ENCODE measurements around the gene BCKDHA. TPM values are rescaled to one million over a fixed set of nuclear protein-coding genes. Genes with fewer than 3 reads are reported as not detected.
"Not testable (repeated sequence)": the region's sequence is repeated elsewhere in the genome, so short reads cannot be mapped to it uniquely, and the experiment has no call there.

BCKDHA gene
- total RNA-seq, 8 experiments from 2014 or later, result 17.8 to 46.4 (median 35.4) TPM

- ATAC-seq (replicated peaks in 6 of 8), result peak in 6 of 8 experiments; percentile 16 to 85 (median 74)
- Histone ChIP-seq H3K4me1 (replicated peaks in 1 of 2) (no peaks in the 10 kb centered on the region), H3K27ac (no peak overlapping the region), H3K4me3 (no peak overlapping the region)
- WGBS, 10 experiments, result 10 to 87% (median 39%) methylated on average over 2 to 12 of the region's 12 CpGs; no CpG with 5 or more reads in 4 of the 10 experiments
- in situ Hi-C loops (cut with MboI; ENCODE audit: low pct_unique_long_range_greater_than_20kb in 2 of 9, low sequenced_read_pairs in 9 of 9, unreplicated experiment in 9 of 9), result no loop called here
These were observed 23.6 kb upstream of the BCKDHA start for GRCh38 chr19:41373993-41374392.

- 0 to 8% (median 0%) methylated on average over 1 to 18 of the region's 47 CpGs; no CpG with 5 or more reads in 3 of the 10 experiments for WGBS, 10 experiments
- ATAC-seq (replicated peaks in 6 of 8), result peak; percentile 12 to 89 (median 76)
- in situ Hi-C loops (cut with MboI; ENCODE audit: low pct_unique_long_range_greater_than_20kb in 2 of 9, low sequenced_read_pairs in 9 of 9, unreplicated experiment in 9 of 9), result no loop called here
- peak within 1 kb of the TSS in 1 of 2 donors; percentile 66 for H3K27ac ChIP-seq
- H3K4me3 ChIP-seq, result peak within 1 kb of the TSS; percentile 29 to 56 (median 40)
- H3K4me1 ChIP-seq (replicated peaks in 1 of 2), result no peaks in the 10 kb centered on the region
These were observed 21.2 kb upstream of the BCKDHA start, which contains the start of gene TMEM91 for GRCh38 chr19:41376241-41376997. Gene TMEM91, plus strand, starts transcription at chr19:41376533. Its CDS starts 1,777 bp downstream, at chr19:41378310.

- ATAC-seq (replicated peaks in 6 of 8), result peak in 3 of 8 experiments; percentile 3 to 12 (median 10)
- in situ Hi-C loops (cut with MboI; ENCODE audit: low pct_unique_long_range_greater_than_20kb in 2 of 9, low sequenced_read_pairs in 9 of 9, unreplicated experiment in 9 of 9), result no loop called here
- H3K27ac ChIP-seq, result no peak overlapping the region
- no peaks in the 10 kb centered on the region for H3K4me1 ChIP-seq (replicated peaks in 1 of 2)
- H3K4me3 ChIP-seq, result peak overlapping the region; percentile 29 to 56 (median 40)
- WGBS, 10 experiments, result 71 to 100% (median 80%) methylated on average over 1 to 4 of the region's 8 CpGs; no CpG with 5 or more reads in 7 of the 10 experiments
These were observed 20.6 kb upstream of the BCKDHA start for GRCh38 chr19:41376998-41377365.

GRCh38 chr19:41377977-41378709 is 19.5 kb upstream of the BCKDHA start:
- in situ Hi-C loops (cut with MboI; ENCODE audit: low pct_unique_long_range_greater_than_20kb in 2 of 9, low sequenced_read_pairs in 9 of 9, unreplicated experiment in 9 of 9), result no loop called here
- WGBS, 10 experiments, result 10 to 100% (median 80%) methylated on average over 1 to 2 of the region's 9 CpGs; no CpG with 5 or more reads in 5 of the 10 experiments
- Histone ChIP-seq H3K4me3 (no peak overlapping the region), H3K27ac (no peak overlapping the region), H3K4me1 (replicated peaks in 1 of 2) (no peaks in the 10 kb centered on the region)
- peak in 1 of 8 experiments; percentile 3 for ATAC-seq (replicated peaks in 6 of 8)

- H3K4me3 ChIP-seq; in situ Hi-C loops (cut with MboI; ENCODE audit: low pct_unique_long_range_greater_than_20kb in 2 of 9, low sequenced_read_pairs in 9 of 9, unreplicated experiment in 9 of 9); H3K4me1 ChIP-seq (replicated peaks in 1 of 2); H3K27ac ChIP-seq; ATAC-seq (replicated peaks in 6 of 8): not testable (repeated sequence)
- WGBS, 10 experiments, result 80 to 100% (median 94%) methylated on average over 1 to 5 of the region's 8 CpGs; no CpG with 5 or more reads in 3 of the 10 experiments
These were observed 16.1 kb upstream of the BCKDHA start for GRCh38 chr19:41381536-41381935.

- Histone ChIP-seq H3K4me3 (no peak overlapping the region), H3K27ac (no peak overlapping the region), H3K4me1 (replicated peaks in 1 of 2) (no peaks in the 10 kb centered on the region)
- in situ Hi-C loops (cut with MboI; ENCODE audit: low pct_unique_long_range_greater_than_20kb in 2 of 9, low sequenced_read_pairs in 9 of 9, unreplicated experiment in 9 of 9), result no loop called here
- WGBS, 10 experiments, result 83 to 100% (median 83%) methylated on average over 1 to 4 of the region's 5 CpGs; no CpG with 5 or more reads in 7 of the 10 experiments
- ATAC-seq (replicated peaks in 6 of 8), result no peak
These were observed 13.3 kb upstream of the BCKDHA start for GRCh38 chr19:41384351-41384750.

GRCh38 chr19:41386442-41386841 is 11.2 kb upstream of the BCKDHA start:
- ATAC-seq (replicated peaks in 6 of 8), result peak in 1 of 8 experiments; percentile 82
- WGBS, 10 experiments, result 81 to 100% (median 93%) methylated on average over 3 to 6 of the region's 13 CpGs; no CpG with 5 or more reads in 7 of the 10 experiments
- in situ Hi-C loops (cut with MboI; ENCODE audit: low pct_unique_long_range_greater_than_20kb in 2 of 9, low sequenced_read_pairs in 9 of 9, unreplicated experiment in 9 of 9), result no loop called here
- no peaks in the 10 kb centered on the region for H3K4me1 ChIP-seq (replicated peaks in 1 of 2)
- no peak overlapping the region for H3K4me3 ChIP-seq
- no peak overlapping the region for H3K27ac ChIP-seq

GRCh38 chr19:41391618-41392017 is 6.0 kb upstream of the BCKDHA start:
- no peak overlapping the region for H3K27ac ChIP-seq
- H3K4me1 ChIP-seq (replicated peaks in 1 of 2), result peaks cover 4 to 5% of the 10 kb centered on the region in 2 donors
- 33 to 100% (median 93%) methylated on average over 1 to 8 of the region's 11 CpGs; no CpG with 5 or more reads in 5 of the 10 experiments for WGBS, 10 experiments
- in situ Hi-C loops (cut with MboI; ENCODE audit: low pct_unique_long_range_greater_than_20kb in 2 of 9, low sequenced_read_pairs in 9 of 9, unreplicated experiment in 9 of 9), result no loop called here
- ATAC-seq (replicated peaks in 6 of 8), result no peak
- H3K4me3 ChIP-seq, result no peak overlapping the region

- in situ Hi-C loops (cut with MboI; ENCODE audit: low pct_unique_long_range_greater_than_20kb in 2 of 9, low sequenced_read_pairs in 9 of 9, unreplicated experiment in 9 of 9), result no loop called here
- Histone ChIP-seq H3K4me3 (no peak overlapping the region), H3K27ac (no peak overlapping the region), H3K4me1 (replicated peaks in 1 of 2) (peaks cover 4 to 5% of the 10 kb centered on the region in 2 donors)
- ATAC-seq (replicated peaks in 6 of 8), result no peak
- WGBS, 10 experiments, result 27 to 100% (median 83%) methylated on average over 1 to 7 of the region's 12 CpGs; no CpG with 5 or more reads in 2 of the 10 experiments
These were observed 4.8 kb upstream of the BCKDHA start for GRCh38 chr19:41392775-41393174.

- no peak overlapping the region for H3K4me3 ChIP-seq
- no peak overlapping the region for H3K27ac ChIP-seq
- no peak for ATAC-seq (replicated peaks in 6 of 8)
- peaks cover 11 to 13% of the 10 kb centered on the region in 2 donors for H3K4me1 ChIP-seq (replicated peaks in 1 of 2)
- in situ Hi-C loops (cut with MboI; ENCODE audit: low pct_unique_long_range_greater_than_20kb in 2 of 9, low sequenced_read_pairs in 9 of 9, unreplicated experiment in 9 of 9), result no loop called here
- 43 to 100% (median 76%) methylated on average over 1 to 5 of the region's 6 CpGs; no CpG with 5 or more reads in 4 of the 10 experiments for WGBS, 10 experiments
These were observed 2.3 kb upstream of the BCKDHA start for GRCh38 chr19:41395355-41395754.

- ATAC-seq (replicated peaks in 6 of 8), result peak in 2 of 8 experiments; percentile 2 to 3
- in situ Hi-C loops (cut with MboI; ENCODE audit: low pct_unique_long_range_greater_than_20kb in 2 of 9, low sequenced_read_pairs in 9 of 9, unreplicated experiment in 9 of 9), result no loop called here
These were observed 416 bp downstream of the BCKDHA start for GRCh38 chr19:41398050-41398418.

GRCh38 chr19:41398598-41398997 is 980 bp downstream of the BCKDHA start:
- no peak for ATAC-seq (replicated peaks in 6 of 8)
- in situ Hi-C loops (cut with MboI; ENCODE audit: low pct_unique_long_range_greater_than_20kb in 2 of 9, low sequenced_read_pairs in 9 of 9, unreplicated experiment in 9 of 9), result no loop called here
- Histone ChIP-seq H3K27ac (peak overlapping the region in 1 of 2 donors; percentile 100), H3K4me3 (peak overlapping the region; percentile 66 to 99 (median 87)), H3K4me1 (replicated peaks in 1 of 2) (peaks cover 11 to 13% of the 10 kb centered on the region in 2 donors)
- WGBS, 10 experiments, result 8 to 83% (median 36%) methylated on average over 1 to 3 of the region's 3 CpGs; no CpG with 5 or more reads in 2 of the 10 experiments

More at GRCh38 chr19:41398050-41398418, 416 bp downstream of the BCKDHA start:
- Histone ChIP-seq H3K27ac (peak overlapping the region; percentile 99 to 100), H3K4me3 (peak overlapping the region; percentile 66 to 99 (median 87)), H3K4me1 (replicated peaks in 1 of 2) (peaks cover 11 to 13% of the 10 kb centered on the region in 2 donors)
- 0 to 4% (median 0%) methylated on average over 1 to 5 of the region's 5 CpGs; no CpG with 5 or more reads in 1 of the 10 experiments for WGBS, 10 experiments

GRCh38 chr19:41399091-41399490 is 1.5 kb downstream of the BCKDHA start:
- Histone ChIP-seq H3K27ac (no peak overlapping the region), H3K4me3 (peak overlapping the region in 1 of 5 donors; percentile 97), H3K4me1 (replicated peaks in 1 of 2) (peaks cover 11 to 13% of the 10 kb centered on the region in 2 donors)
- ATAC-seq (replicated peaks in 6 of 8), result no peak
- WGBS, 10 experiments, result 40 to 78% (median 67%) methylated on average over 1 to 3 of the region's 3 CpGs; no CpG with 5 or more reads in 4 of the 10 experiments
- in situ Hi-C loops (cut with MboI; ENCODE audit: low pct_unique_long_range_greater_than_20kb in 2 of 9, low sequenced_read_pairs in 9 of 9, unreplicated experiment in 9 of 9), result no loop called here
